Astrocyte (in vitro differentiated cells and primary cell): ENCODE results near the gene RNF133. TPM values are rescaled to one million over a fixed set of nuclear protein-coding genes. Genes with fewer than 3 reads are reported as not detected.

Experiments
- DNase-seq: peaks from one replicate; pipeline ENCODE4 v3.0.0-alpha.2; 2010; ENCODE audit warnings: low read depth
- FAIRE-seq: peaks from 2 replicates; lab custom pipeline; 2011; peaks lifted over from hg19 to GRCh38; lab: Jason Lieb, UNC
- H2AFZ ChIP-seq: 2 replicates; pipeline ENCODE4 v1.6.0; 2012; ENCODE audit warnings: low read depth, low read length, inconsistent platforms
- H3K27ac ChIP-seq: 2 replicates; pipeline ENCODE4 v1.5.1; 2011; ENCODE audit warnings: low read depth, low read length, inconsistent platforms
- H3K27me3 ChIP-seq: 2 replicates; pipeline ENCODE4 v1.6.0; 2011; ENCODE audit warnings: low read length, inconsistent platforms; ENCODE audit not compliant: insufficient read depth
- H3K36me3 ChIP-seq: 2 replicates; pipeline ENCODE4 v1.5.1; 2011; ENCODE audit warnings: low read length, inconsistent platforms; ENCODE audit not compliant: insufficient read depth
- H3K4me1 ChIP-seq: 2 replicates; pipeline ENCODE4 v1.5.1; 2011; ENCODE audit warnings: low read length, inconsistent platforms; ENCODE audit not compliant: insufficient read depth
- H3K4me2 ChIP-seq: 2 replicates; pipeline ENCODE4 v1.6.0; 2012; ENCODE audit warnings: low read length, inconsistent platforms
- H3K4me3 ChIP-seq: 2 replicates; pipeline ENCODE4 v1.5.1; 2011; ENCODE audit warnings: low read depth, mild to moderate bottlenecking, low read length, inconsistent platforms; ENCODE audit not compliant: insufficient read depth
- H3K79me2 ChIP-seq: 2 replicates; pipeline ENCODE4 v1.6.0; 2012; ENCODE audit warnings: mild to moderate bottlenecking, low read length, inconsistent platforms; ENCODE audit not compliant: insufficient read depth
- H3K9ac ChIP-seq: 2 replicates; pipeline ENCODE4 v1.6.0; 2012; ENCODE audit warnings: mild to moderate bottlenecking, low read length, inconsistent platforms
- H3K9me3 ChIP-seq: 2 replicates; pipeline ENCODE4 v1.5.1; 2012; ENCODE audit warnings: low read depth, mild to moderate bottlenecking, low read length, inconsistent platforms; ENCODE audit not compliant: insufficient read depth
- H4K20me1 ChIP-seq: 2 replicates; pipeline ENCODE4 v1.6.0; 2012; ENCODE audit warnings: low read length, inconsistent platforms; ENCODE audit not compliant: insufficient read depth
- H3K27ac Mint-ChIP-seq: one replicate; pipeline ENCODE4 v1.8.0; 2021; ENCODE audit warnings: mild to moderate bottlenecking, mixed read lengths; ENCODE audit not compliant: unreplicated experiment
- H3K27me3 Mint-ChIP-seq: one replicate; pipeline ENCODE4 v1.8.0; 2021; ENCODE audit warnings: low read depth, mixed read lengths; ENCODE audit not compliant: unreplicated experiment
- H3K36me3 Mint-ChIP-seq: one replicate; pipeline ENCODE4 v1.8.0; 2021; ENCODE audit warnings: low read depth, mixed read lengths; ENCODE audit not compliant: unreplicated experiment
- H3K4me1 Mint-ChIP-seq: one replicate; pipeline ENCODE4 v1.8.0; 2021; ENCODE audit warnings: low read depth, mixed read lengths; ENCODE audit not compliant: unreplicated experiment
- H3K4me3 Mint-ChIP-seq: one replicate; pipeline ENCODE4 v1.8.0; 2021; ENCODE audit warnings: mild to moderate bottlenecking, moderate library complexity, mixed read lengths; ENCODE audit not compliant: unreplicated experiment
- H3K9me3 Mint-ChIP-seq: one replicate; pipeline ENCODE4 v1.8.0; 2021; ENCODE audit warnings: mild to moderate bottlenecking, mixed read lengths; ENCODE audit not compliant: unreplicated experiment
- EZH2 ChIP-seq: IDR thresholded peaks from 2 replicates; pipeline ENCODE4 v1.6.1; 2012; ENCODE audit warnings: mild to moderate bottlenecking, low read length, inconsistent platforms; ENCODE audit not compliant: insufficient read depth
- total RNA-seq: library from RNA; stranded (reverse); gene quantifications from 2 replicates; pipeline ENCODE4 v1.2.1, GENCODE V29; 2021
- TF ChIP-seq, protein P1 (sequence below): IDR thresholded peaks from 2 replicates; pipeline ENCODE4 v1.5.1; 2011; ENCODE audit warnings: low read depth, mild to moderate bottlenecking, inconsistent platforms, low read length, moderate library complexity; ENCODE audit not compliant: insufficient read depth

RNF133 gene
- total RNA-seq, 1 donor from 2014 or later: 0.30 TPM

DNA sequence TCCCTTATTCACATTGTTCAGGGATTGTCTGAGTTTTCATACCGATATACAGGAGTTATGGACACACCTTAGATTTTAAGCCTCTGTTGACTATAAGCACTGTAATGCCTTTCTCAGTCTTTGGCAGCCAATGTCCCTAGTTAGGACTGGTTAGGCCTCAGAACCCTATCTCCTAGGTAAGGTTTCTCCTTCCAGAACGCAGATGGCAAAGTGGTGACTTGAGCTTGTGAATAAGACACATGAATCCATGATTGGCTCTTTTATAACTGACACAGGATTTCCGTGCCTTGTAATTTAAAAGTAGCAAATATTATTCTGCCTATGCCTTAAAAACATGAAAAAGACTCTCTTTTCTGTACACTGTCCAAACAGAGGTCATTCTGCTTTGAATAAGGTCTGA, 16.3 kb upstream of the RNF133 start:
- no peak overlapping the region for H3K4me3 ChIP-seq
- H3K27me3 Mint-ChIP-seq: no peaks in the 10 kb centered on the region
- TF ChIP-seq, protein P1, sequence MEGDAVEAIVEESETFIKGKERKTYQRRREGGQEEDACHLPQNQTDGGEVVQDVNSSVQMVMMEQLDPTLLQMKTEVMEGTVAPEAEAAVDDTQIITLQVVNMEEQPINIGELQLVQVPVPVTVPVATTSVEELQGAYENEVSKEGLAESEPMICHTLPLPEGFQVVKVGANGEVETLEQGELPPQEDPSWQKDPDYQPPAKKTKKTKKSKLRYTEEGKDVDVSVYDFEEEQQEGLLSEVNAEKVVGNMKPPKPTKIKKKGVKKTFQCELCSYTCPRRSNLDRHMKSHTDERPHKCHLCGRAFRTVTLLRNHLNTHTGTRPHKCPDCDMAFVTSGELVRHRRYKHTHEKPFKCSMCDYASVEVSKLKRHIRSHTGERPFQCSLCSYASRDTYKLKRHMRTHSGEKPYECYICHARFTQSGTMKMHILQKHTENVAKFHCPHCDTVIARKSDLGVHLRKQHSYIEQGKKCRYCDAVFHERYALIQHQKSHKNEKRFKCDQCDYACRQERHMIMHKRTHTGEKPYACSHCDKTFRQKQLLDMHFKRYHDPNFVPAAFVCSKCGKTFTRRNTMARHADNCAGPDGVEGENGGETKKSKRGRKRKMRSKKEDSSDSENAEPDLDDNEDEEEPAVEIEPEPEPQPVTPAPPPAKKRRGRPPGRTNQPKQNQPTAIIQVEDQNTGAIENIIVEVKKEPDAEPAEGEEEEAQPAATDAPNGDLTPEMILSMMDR: no peak
- TF ChIP-seq EZH2: no peak
- H4K20me1 ChIP-seq: no peaks in the 10 kb centered on the region
- H3K9me3 Mint-ChIP-seq: peaks cover 2% of the 10 kb centered on the region
- H3K79me2 ChIP-seq: no peaks in the 10 kb centered on the region
- H3K4me3 Mint-ChIP-seq: no peak overlapping the region
- H3K27ac Mint-ChIP-seq: no peak overlapping the region
- no peak overlapping the region for H3K27ac ChIP-seq
- no peak overlapping the region for H3K4me2 ChIP-seq
- H3K9me3 ChIP-seq: no peaks in the 10 kb centered on the region
- no peaks in the 10 kb centered on the region for H3K27me3 ChIP-seq
- DNase-seq (no peak), FAIRE-seq (no peak)
- H3K9ac ChIP-seq: no peak overlapping the region
- H3K36me3 ChIP-seq: no peaks in the 10 kb centered on the region
- H2AFZ ChIP-seq: no peak overlapping the region
- no peaks in the 10 kb centered on the region for H3K36me3 Mint-ChIP-seq
- H3K4me1 Mint-ChIP-seq: peaks cover 3% of the 10 kb centered on the region
- H3K4me1 ChIP-seq: no peaks in the 10 kb centered on the region

DNA sequence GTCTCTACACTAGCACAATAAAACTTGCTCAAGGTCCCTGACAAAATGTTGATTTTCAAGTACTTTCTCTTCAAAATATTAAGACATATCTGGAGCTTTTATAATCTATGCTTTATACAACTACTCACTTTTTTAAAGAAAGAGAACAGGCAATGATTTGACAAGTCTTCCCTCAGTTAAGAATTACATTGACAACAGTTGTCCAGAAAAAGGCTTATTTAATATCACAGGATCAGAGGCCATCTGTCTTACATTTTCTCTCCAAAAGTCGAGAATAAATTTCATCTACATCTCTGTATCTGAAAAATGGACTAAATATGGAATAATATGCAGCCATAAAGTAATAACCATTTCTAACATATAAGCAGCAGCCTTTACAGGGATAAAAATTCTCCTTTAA, 12.0 kb upstream of the RNF133 start:
- Mint-ChIP-seq H3K27me3 (no peaks in the 10 kb centered on the region), H3K9me3 (no peaks in the 10 kb centered on the region), H3K4me3 (no peak overlapping the region), H3K4me1 (peaks cover 3% of the 10 kb centered on the region), H3K36me3 (no peaks in the 10 kb centered on the region), H3K27ac (no peak overlapping the region)
- no peak overlapping the region for H3K4me2 ChIP-seq
- H3K36me3 ChIP-seq: no peaks in the 10 kb centered on the region
- no peak overlapping the region for H3K27ac ChIP-seq
- H3K9me3 ChIP-seq: no peaks in the 10 kb centered on the region
- no peak for FAIRE-seq
- no peak overlapping the region for H3K4me3 ChIP-seq
- DNase-seq: no peak
- no peak overlapping the region for H2AFZ ChIP-seq
- no peaks in the 10 kb centered on the region for H4K20me1 ChIP-seq
- TF ChIP-seq, protein P1: no peak
- TF ChIP-seq EZH2: no peak
- no peak overlapping the region for H3K9ac ChIP-seq
- H3K4me1 ChIP-seq: no peaks in the 10 kb centered on the region
- no peaks in the 10 kb centered on the region for H3K79me2 ChIP-seq
- no peaks in the 10 kb centered on the region for H3K27me3 ChIP-seq

DNA sequence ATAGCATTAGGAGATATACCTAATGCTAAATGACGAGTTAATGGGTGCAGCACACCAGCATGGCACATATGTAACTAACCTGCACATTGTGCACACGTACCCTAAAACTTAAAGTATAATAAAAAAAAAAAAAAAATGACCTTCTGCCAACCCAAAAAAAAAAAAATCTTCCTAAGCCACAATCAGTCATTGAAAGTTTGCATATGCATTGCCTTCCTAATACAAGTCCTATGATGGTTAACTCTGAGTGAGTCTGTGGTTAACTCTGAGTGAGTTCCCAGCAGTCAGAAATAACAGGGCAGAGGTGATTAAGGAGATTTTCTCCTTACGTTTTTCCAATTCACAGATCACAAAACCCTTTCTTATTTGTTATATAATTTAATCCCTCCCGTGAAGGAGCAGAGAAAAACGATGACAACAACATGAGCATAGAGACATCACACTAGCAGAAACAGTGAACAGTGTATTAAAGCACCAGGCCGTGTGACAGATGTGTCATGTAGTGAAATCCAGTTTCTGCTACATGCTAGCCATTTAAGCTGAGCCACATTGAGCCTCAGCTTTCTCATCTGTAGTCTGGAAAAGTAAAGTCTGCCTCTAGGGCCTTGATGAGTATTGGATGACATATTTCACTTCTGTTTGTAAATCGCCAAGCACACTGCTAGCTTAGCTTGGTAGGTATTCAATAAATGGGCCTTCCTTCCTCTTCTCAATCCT, 11.2 kb upstream of the RNF133 start:
- Histone ChIP-seq H3K9ac (no peak overlapping the region), H3K27me3 (no peaks in the 10 kb centered on the region), H3K36me3 (no peaks in the 10 kb centered on the region), H4K20me1 (no peaks in the 10 kb centered on the region), H3K4me3 (no peak overlapping the region), H3K9me3 (no peaks in the 10 kb centered on the region), H2AFZ (no peak overlapping the region), H3K79me2 (no peaks in the 10 kb centered on the region), H3K4me1 (no peaks in the 10 kb centered on the region), H3K4me2 (no peak overlapping the region), H3K27ac (no peak overlapping the region)
- Mint-ChIP-seq H3K27ac (no peak overlapping the region), H3K36me3 (no peaks in the 10 kb centered on the region), H3K27me3 (no peaks in the 10 kb centered on the region), H3K9me3 (no peaks in the 10 kb centered on the region), H3K4me1 (no peaks in the 10 kb centered on the region), H3K4me3 (no peak overlapping the region)
- DNase-seq (no peak), FAIRE-seq (no peak)
- TF ChIP-seq EZH2: no peak
- TF ChIP-seq, protein P1: no peak
